PC-9 (cell line): ENCODE results near the gene SLC12A1.

ENCODE experiments used
- CTCF ChIP-seq: fragments of 200-600 bp; sonication (generic); conservative IDR thresholded peaks from 2 replicates; pipeline ENCODE4 v1.6.1; 2017; ENCODE audit warnings: mixed run types, antibody characterized with exemption, mild to moderate bottlenecking, moderate library complexity
- EZH2 ChIP-seq: fragments of 200-600 bp; sonication (generic); IDR thresholded peaks from 2 replicates; pipeline ENCODE4 v1.8.0; 2017; ENCODE audit warnings: antibody characterized with exemption, low read depth

- TF ChIP-seq CTCF (no peak), EZH2 (no peak)
These were observed 98.3 kb downstream of the SLC12A1 start for GRCh38 chr15:48304398-48304797.
